T-helper 2 cell (primary cell): ENCODE data around the gene C3orf38.

ENCODE experiments used
- DNase-seq, 5 experiments: peaks; one replicate each; pipeline versions ENCODE4 v3.0.0 to v3.0.0-alpha.2; 2012 to 2022
- total RNA-seq, 2 donors: gene quantifications; one replicate each; lab custom pipeline; 2026; lab: John Stamatoyannopoulos, UW

The C3orf38 gene
- 54.6 to 76.1 reads per million in 2 donors for total RNA-seq

DNA sequence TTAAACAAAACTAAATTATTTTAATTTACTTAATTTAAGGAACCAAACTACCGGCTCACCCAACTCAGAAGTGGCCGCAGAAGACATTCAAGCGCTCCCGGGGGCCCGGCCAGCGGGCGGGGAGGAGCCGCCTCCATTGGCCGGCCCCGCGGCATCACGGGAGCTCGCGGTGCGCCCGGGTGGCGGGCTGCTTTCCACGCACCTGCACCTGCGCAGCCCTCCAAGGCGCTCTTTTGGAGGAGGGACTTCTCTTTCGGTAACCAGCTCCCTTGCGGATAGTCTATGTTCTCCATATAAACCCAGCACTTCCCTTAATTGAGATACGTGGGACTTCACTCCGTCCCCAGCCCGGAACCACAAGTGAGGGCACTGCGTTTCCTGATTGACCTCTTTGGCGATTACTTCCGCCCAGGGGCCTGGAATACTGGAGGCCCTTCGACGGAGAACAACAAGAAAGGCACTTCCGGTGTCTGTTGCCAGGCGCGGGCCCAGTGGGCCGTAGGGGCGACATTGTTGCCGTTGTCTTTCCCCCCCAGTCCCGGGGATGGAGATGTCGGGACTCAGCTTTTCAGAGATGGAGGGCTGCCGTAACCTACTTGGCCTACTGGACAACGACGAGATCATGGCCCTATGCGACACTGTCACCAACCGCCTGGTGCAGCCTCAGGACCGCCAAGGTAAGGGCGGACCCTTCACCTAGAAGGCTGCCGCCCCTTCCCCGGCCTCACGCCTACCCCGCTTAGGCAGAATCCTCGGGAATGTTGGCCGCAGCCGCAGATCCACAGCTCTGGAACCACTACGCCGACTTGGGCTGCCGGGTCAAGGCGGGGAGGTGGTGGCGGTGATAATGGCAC, at the start of gene C3orf38:
Gene C3orf38, plus strand, starts transcription at position 451 of the 854 bp plus-strand sequence. Its CDS starts 94 bp downstream, at position 545.
- peak; percentile 60 to 90 (median 76) for DNase-seq

DNA sequence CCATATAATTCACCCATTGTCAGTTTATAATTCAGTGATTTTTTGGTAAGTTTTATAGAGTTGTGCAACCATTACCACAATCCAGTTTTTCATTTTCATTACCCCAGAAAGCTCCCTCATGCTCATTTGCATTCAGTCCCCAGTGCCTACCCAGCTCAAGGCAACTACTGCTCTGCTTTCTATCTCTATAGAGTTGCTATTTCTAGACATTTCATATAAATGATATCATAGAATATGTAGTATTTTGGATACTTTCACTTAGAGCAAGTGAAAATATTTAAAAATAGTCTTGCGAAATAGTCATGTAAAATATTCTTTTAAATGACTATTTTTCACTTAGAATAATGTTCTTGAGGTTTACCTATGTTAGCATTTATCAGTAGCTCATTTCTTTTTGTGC, 48.6 kb upstream of the C3orf38 start:
- no peak for DNase-seq

DNA sequence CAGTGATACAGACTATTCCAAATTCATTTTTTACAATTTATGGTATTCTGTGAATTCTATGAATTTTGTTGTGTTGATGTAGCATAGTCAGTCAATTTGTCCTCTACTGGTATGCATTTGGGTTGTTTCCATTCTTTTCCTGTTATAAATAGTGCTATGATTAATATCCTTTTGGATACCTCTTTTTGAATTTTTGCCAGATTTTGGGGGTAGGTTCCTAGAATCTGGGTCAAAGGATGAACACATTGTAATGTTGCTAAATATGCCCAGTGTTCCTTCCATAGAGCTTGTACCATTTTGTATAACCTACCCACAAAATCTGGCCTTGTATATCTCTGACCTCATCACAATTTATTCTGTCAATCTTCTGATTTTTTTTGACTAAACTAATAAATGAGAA, 44.4 kb upstream of the C3orf38 start:
- no peak for DNase-seq

DNA sequence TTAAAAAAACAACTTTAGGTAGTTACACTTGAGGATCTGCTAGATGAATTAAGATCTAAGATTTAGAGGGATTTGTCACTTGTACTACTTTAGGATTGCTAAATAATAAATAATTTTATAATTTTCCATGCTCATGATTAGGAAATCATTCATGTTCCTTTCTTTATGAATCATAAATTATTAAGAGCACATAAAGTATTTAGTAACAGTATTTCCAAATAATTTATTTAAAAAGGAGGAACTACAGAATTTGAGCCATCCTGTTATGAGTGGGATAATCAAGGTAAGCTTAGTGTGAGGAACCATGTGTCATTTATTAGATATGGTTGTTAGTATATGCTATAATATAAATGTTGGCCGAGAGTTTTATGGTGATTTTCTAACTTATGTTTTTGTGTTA, 37.5 kb upstream of the C3orf38 start:
- no peak for DNase-seq

DNA sequence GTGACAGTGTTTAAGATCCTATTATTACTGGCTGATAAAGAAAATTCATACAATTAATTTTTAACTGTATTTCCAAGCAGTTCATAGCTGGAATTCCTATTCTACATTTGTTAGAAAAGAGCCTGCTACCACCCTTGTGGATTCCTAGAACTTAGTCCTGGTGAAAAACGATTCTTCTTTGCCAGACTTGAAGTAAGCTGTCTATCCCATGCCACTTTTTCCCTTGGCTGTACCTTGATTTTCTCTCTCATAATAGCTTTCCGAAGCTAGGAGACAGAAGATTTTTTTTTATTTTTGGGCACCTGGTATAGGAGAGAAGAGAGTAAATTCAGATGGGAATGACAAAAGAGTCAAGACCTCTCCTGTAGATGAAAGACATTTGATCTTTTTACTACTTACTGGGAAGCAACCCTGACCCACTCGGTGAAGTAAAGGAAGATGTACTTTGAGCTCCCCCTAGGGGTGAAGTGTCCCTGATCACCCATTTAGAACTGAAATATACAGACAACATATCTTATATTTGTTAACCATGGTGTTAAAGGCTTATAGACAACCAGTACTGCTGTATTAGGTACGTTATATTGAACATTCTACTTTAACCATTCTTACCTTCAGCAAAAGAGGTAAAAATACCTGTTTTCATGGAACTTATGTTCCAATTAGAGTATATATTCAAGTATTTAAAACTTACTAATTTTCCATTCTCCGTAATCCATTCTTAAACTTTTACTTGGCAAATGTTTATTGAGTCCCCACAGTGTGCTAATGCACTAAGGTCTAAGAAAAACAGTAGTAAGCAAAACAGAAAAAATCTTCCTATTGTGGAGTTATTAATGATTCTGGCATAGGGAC, 36.2 kb upstream of the C3orf38 start:
- DNase-seq = peak in 4 of 5 experiments; percentile 9 to 72 (median 22)

DNA sequence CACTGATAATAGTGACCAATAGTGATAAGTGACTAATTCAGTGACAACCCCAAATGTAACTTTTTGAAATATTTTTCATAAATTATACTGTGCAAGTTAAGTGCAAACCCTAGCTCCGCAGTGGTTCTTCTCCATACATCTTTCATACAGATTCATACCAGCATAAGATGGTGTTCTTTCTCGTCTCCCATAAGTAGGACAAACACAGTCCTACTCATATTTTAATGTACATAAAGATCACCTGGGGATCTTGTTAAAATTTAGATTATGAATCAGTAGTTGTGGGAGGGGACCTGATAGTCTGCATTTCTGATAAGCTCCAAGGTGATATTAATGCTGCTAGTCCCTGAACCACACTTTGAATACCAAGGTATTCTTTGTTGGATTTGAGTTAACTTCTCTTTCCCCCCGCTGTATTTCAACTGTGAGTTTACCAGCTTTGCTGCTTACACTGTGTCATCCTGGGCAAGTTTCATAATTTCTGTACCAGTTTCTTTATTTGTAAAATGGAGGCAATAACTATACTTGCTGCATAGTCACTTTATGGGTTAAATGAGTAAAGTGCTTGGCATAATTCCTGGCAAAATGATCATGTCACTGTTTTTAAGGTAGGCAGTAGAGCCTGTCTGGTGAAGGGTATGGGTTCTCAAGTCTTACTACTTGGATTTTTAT, 34.7 kb upstream of the C3orf38 start:
- peak in 1 of 5 experiments; percentile 20 for DNase-seq

DNA sequence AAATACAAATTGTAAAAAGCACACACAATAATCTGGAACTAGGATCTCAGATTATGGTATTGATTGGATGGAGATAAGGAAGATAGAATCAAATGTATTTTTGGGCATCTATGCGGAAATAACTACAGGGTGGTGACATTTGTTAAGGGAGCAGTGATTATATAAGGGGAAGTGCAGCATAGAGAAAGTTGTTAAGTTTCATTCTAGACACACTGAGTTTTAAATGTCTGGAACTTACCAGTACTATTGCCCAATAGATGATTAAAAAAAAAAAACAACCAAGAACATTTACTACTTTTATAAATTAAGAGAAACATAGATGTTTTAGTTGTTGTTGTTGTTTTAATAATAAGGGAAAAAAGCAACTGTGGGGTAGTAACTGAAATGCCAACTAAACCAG, 32.1 kb upstream of the C3orf38 start:
- no peak for DNase-seq

DNA sequence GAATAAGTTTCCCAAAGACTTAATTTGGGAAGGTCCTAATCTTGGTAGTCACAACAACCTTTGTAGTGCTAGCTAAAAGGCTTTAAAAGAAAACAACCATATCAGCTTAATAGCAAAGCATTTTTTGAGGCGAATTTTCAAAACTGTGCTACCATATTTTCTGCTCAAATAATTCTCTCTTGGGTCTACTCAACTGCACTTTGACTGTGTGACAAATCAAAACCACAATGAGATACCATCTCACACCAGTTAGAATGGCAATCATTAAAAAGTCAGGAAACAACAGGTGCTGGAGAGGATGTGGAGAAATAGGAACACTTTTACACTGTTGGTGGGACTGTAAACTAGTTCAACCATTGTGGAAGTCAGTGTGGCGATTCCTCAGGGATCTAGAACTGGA, 31.2 kb upstream of the C3orf38 start:
- DNase-seq = peak in 1 of 5 experiments; percentile 22

DNA sequence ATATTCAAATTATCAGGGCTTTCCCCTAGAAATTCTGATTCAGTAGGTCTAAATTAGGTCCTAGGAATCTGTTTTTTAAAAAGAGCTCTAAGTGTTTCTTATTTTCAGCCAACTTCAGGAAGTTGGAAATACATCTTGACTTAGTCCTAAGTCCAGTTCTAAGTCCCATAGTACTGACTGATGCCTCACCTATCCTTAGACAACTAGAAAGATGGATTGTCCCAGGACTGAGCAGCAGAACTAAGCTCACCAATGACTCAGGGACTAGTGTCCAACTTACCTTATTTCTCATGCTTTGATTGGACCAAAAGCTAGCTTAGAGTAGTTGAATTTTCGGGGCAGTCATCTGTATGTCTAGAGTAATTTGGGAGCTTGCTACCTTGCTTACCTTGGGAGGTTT, 26.2 kb upstream of the C3orf38 start:
- DNase-seq = no peak

DNA sequence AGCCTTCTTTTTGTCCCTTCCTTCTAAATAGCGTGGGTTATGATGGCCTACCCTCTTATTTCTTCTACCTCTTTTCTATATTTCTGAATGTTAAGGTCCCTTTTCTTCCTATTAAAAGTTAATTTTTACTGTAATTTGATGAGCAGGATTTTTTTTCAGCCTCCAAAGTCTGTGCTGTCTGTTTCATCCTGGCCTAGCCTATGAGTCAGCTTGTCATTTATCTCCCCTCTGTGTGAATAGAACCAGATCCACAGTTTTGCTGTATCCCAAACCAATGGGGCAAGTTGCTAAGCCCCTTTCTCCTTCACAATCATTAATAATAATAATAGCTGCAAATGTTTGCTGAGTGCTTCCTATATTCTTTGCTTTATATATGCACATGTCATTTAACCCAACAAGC, 18.1 kb upstream of the C3orf38 start:
- no peak for DNase-seq

DNA sequence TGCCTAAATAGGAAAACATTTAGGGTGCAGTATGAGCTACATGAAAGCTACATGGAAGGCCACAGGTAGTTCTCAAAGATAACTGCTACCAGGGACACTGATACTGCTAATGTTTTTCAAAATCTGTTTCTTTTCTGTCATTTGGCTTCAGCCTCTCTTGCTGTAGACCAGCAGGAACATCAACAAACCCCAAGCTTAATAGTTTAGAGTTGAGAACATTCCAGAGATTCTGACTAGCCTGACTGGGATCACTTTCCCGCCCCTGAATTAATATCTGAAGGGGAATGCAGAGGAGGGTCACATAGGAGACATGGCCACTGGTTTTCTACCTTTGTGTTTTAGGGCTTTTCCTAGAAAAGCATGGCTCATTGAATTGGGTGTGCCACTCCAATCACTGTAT, 16.9 kb upstream of the C3orf38 start:
- no peak for DNase-seq

DNA sequence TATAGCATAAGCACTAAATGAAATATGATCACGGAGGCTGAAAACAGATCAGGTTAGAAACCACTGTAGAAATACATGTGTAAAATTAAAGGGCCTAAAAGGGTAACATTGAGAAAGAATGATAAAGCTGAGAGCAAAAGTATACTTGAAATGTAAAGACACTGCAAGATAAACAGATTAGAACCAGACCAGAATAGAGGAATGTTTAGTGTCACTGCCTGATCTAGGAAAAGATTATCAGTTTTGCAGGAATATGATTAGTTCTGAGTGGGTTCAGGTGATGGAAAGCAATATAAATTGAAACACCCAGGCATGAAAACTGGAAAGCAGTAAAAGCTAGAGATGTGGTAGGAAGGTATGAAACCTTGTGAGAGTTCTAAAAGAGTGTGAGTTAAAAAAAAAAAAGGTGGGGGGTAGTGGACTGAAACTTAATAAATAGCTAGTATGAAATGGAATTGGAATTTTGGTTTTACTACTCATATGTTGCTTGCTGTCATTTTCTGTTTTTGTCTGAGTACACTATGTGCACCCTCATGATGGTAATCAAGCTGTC, 16.0 kb upstream of the C3orf38 start:
- no peak for DNase-seq

DNA sequence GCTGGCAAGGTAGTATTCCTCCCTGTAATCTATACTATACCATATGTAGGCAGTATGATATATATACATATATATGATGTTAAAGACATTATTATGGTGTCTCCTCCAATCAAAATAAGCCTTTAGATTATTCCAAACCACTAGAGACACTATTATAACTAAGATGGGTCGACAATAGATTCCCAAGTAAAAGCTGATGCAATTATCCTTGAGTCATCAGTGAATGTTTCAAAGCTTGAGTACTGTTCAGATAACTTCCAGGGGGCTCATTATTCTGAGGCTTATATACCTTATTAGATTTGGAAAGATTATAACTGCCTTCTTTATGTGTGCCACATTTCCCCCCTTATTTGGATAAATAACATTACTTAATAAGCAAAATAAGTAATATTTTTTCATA, 11.9 kb upstream of the C3orf38 start:
- no peak for DNase-seq

DNA sequence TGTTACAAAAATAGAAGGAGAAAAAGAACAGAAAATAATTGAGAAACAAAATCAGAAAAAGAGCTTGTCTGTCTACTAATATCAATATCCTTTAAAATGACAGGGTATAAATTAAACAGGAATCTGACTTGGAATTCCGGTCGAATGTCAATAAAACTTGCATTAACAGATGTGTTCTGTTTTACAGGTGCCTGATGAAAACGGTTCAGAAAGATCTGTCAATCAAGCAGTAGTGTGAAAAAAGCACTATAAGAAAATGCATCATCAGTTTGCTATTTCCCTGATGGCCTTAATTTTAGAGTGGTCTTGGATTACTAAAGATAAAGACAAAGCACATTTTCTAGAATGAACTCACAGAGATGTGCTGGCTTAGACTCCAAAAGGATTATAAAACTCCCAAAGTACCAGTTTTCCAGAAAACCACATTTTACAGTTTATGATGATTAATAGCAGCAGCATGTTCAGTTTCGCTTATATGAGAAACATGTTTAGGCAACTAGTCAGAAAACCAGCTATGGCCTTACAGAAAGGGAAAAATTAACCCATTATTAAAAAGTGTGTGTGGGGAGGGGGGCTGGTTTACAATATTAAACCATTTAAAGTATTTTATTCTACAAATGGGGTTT, 8.2 kb upstream of the C3orf38 start:
- peak in 1 of 5 experiments; percentile 7 for DNase-seq

DNA sequence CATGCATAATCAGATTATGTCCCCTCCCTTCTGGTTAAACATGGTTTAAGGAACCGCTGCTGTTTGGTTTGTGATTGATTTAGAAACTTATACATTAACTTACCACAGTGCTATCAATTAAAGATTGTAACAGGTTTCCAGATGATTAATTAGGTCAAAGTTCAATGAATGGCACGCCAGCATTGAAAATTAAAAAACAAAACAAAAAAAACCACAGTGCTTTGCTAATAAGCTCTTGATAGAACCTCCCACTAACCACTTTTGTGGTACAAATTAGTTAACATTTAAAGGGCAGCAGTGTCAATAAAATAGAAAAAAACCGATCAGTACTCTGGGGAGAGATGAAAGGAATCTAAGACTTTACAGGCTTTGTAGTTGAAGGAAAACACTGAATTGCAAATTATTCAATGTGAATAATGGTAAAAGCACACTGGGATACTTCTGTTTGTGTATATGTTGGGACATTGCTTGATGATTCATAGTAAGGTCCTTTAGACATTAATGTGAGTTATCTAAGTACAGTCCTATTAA, 7.6 kb upstream of the C3orf38 start:
- peak in 1 of 5 experiments; percentile 70 for DNase-seq

DNA sequence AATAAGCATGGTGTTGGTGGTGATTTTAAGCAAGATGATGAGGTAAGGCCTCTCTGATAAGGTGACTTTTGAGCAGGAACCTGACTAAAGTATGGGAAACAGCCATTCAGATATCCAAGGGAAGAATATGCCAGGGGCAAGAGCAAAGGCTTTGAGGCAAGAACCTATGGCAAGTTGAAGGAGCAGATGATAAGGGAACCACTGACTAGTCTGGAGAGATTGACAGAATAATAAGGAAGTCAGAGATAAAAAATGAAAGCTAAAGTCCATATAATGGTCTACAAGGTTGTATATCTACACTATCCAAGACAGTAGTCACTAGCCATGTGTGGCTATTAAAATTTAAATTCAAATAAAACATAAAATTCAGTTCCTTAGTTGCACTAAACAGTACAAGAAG, 2.5 kb upstream of the C3orf38 start:
- DNase-seq = no peak

DNA sequence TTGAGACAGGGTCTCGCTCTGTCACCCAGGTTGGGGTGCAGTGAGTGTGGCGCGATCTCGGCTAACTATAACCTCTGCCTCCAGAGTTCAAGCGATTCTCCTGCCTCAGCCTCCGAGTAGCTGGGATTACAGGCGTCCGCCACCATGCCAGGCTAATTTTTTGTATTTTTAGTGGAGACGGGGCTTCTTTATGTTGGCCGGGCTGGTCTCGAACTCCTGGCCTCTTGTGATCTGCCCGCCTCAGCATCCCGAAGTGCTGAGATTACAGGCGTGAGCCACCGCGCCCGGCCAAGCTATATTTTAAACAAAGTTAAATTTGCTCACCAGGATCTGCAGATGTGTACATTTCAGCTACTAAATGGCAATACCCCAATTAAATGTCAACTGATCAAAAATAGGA, 1.1 kb upstream of the C3orf38 start:
- no peak for DNase-seq

DNA sequence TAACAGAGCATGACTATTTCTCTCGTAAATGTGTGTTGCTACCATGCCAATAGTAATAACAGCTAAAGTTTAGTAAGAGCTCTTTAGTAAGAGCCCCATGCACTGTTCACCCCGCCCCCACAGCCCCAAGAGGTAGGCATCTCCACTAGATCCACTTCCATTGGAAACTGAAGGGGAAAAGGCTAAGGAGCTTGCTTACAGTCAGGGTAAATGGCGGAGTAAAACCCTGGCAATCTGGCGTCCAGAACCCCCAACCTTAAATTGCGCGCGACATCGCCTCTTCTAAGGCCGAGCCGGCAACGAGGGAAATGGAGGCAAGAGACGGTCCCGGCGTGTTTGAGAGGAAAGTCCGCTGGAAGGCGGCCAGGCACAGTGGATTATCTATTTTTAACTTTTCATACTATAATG, 654 bp upstream of the C3orf38 start:
- DNase-seq = peak in 1 of 5 experiments; percentile 5

DNA sequence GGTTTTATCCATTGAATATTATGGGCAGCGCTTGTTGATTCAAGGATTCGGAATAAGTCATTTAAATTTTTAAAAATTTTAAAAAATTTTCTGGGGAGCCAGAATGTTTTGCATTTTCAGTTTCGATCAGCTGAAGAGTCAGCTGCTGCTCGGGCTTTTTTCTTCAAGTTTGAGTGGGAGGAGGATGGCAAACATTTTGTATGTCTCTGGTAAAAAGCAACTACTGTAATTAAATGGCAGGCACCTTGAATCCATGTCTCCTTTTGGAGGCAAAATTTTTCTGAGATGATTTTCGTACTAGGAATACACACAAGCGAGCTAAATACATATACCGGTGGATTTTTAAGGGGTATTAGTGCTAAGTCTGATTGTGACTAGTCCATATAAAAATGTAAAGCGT, 612 bp downstream of the C3orf38 start:
- DNase-seq = peak in 2 of 5 experiments; percentile 20 to 69

DNA sequence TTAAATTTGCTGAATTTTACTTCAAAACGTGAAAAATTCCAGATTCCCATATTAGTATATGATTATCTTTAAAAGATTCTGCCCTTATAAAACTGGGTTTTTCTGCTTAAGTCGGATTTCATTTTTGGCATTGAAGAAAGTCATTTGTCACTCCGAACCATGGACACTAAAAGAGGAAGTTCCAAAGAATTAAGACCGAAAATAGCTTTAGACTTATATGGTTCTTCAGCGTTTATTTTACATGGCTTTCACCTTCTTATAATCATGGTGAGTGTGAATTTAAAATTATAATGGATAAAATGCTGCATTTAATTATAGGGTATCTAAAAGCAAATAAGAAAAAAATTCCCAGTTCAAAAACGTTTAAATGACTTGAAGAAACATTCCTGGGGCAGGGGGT, 1.0 kb downstream of the C3orf38 start:
- DNase-seq = no peak

DNA sequence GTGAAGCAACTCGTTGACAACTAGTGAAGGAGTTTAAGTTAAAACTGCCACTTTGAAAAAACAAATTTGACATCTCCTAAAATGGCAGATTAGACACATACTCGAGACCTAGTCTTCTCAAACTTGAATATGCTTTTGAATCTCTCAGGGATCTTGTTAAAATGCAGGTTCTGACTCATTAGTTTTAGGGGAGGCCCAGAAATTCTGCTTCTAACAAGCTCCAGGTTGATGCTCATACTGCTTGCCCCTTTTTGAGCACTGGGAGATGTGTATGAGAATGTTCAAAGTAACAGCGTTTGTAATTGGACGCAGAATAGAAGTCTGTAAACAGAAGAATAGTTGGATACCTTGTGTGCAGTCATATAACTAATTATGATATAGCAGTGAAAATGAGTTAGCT, 1.6 kb downstream of the C3orf38 start:
- peak in 1 of 5 experiments; percentile 71 for DNase-seq

DNA sequence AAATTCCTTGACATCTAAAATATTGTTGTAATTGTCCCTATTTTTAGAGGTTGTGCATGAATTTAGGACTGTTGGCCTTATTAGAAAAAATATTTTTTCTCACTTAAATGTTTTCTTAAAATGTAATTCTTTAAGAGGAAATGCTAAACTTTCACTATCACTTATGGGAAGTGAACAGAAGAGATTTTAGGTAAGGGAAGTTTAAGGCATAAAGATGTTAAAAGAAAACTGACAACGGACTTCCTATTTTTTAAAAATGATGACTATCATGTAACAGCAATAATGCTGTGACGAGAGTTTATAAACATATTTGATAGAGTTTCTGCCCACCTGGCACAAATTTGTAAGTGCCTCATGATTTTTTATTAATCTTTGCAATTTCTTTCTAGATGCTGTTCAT, 3.1 kb downstream of the C3orf38 start:
- no peak for DNase-seq
